RPMI8226 (cell line): ENCODE results near the gene CDKN2B.

ENCODE experiments used
- DNase-seq: peaks from one replicate; pipeline ENCODE4 v3.0.0-alpha.2; 2015

Gene CDKN2B

GRCh38 chr9:22033012-22033630 lies 24.0 kb upstream of the CDKN2B start:
- DNase-seq, result peak; percentile 65

GRCh38 chr9:22031655-22032411 lies 22.7 kb upstream of the CDKN2B start:
- no peak for DNase-seq

- DNase-seq, result peak; percentile 47
These were observed 21.0 kb upstream of the CDKN2B start for GRCh38 chr9:22030101-22030598.

- DNase-seq, result no peak
These were observed 20.1 kb upstream of the CDKN2B start for GRCh38 chr9:22029231-22029630.

GRCh38 chr9:22028394-22028793 lies 19.3 kb upstream of the CDKN2B start:
- no peak for DNase-seq

- DNase-seq, result no peak
These were observed 17.6 kb upstream of the CDKN2B start for GRCh38 chr9:22026696-22027095.

GRCh38 chr9:22022396-22022795 lies 13.3 kb upstream of the CDKN2B start:
- DNase-seq, result no peak

GRCh38 chr9:22010866-22011625 lies 1.9 kb upstream of the CDKN2B start:
- DNase-seq, result no peak

- no peak for DNase-seq
These were observed 382 bp upstream of the CDKN2B start for GRCh38 chr9:22009506-22009867.

GRCh38 chr9:22008384-22008716 lies 755 bp downstream of the CDKN2B start:
- no peak for DNase-seq

- no peak for DNase-seq
These were observed 3.2 kb downstream of the CDKN2B start for GRCh38 chr9:22005702-22006606.

- no peak for DNase-seq
These were observed 3.9 kb downstream of the CDKN2B start for GRCh38 chr9:22005021-22005701.

GRCh38 chr9:22002038-22002437 lies 7.1 kb downstream of the CDKN2B start:
- no peak for DNase-seq

- DNase-seq, result no peak
These were observed 11.1 kb downstream of the CDKN2B start for GRCh38 chr9:21998026-21998425.

- DNase-seq, result no peak
These were observed 11.6 kb downstream of the CDKN2B start for GRCh38 chr9:21997480-21997879.

GRCh38 chr9:21996858-21997257 lies 12.2 kb downstream of the CDKN2B start:
- no peak for DNase-seq

GRCh38 chr9:21996438-21996837 lies 12.7 kb downstream of the CDKN2B start:
- DNase-seq, result no peak

- peak; percentile 59 for DNase-seq
These were observed 13.3 kb downstream of the CDKN2B start for GRCh38 chr9:21995666-21996398.

- peak; percentile 94 for DNase-seq
These were observed 14.0 kb downstream of the CDKN2B start for GRCh38 chr9:21995006-21995665.

GRCh38 chr9:21994556-21995005 lies 14.5 kb downstream of the CDKN2B start, which contains the start of gene CDKN2B-AS1:
TSS of gene CDKN2B-AS1 (plus strand) at chr9:21994791.
- DNase-seq, result peak; percentile 89
